ENCODE measurements around the gene CAPN15.

- TF ChIP-seq PATZ1 (CRISPR knock-in tag; IDR thresholded peaks at IDR 0.05; ENCODE audit: borderline replicate concordance) (no peak), CSRNP3 (CRISPR knock-in tag; IDR thresholded peaks at IDR 0.05) (no peak), BACH2 (CRISPR knock-in tag; IDR thresholded peaks at IDR 0.05; ENCODE audit: borderline replicate concordance) (no peak), GLIS3 (CRISPR knock-in tag; IDR thresholded peaks at IDR 0.05) (no peak), RARB (CRISPR knock-in tag; IDR thresholded peaks at IDR 0.05) (no peak), ZNF70 (CRISPR knock-in tag; IDR thresholded peaks at IDR 0.05) (no peak), CREB5 (CRISPR knock-in tag; IDR thresholded peaks at IDR 0.05; ENCODE audit: low read depth) (no peak), ZFP3 (CRISPR knock-in tag; IDR thresholded peaks at IDR 0.05) (no peak), ARNTL (CRISPR knock-in tag; IDR thresholded peaks at IDR 0.05; ENCODE audit: borderline replicate concordance, low read depth) (no peak)
Measured at GRCh38 chr16:577796-578195, 50.3 kb downstream of the CAPN15 start.
